ENCODE results near the gene FCHO1. TPM values are rescaled to one million over a fixed set of nuclear protein-coding genes. Genes with fewer than 3 reads are reported as not detected.
A peak's percentile ranks its signal among the peaks of the same experiment; 100 is the strongest.

Gene FCHO1
- total RNA-seq, 1 donor from 2014 or later: 15.5 TPM

DNA sequence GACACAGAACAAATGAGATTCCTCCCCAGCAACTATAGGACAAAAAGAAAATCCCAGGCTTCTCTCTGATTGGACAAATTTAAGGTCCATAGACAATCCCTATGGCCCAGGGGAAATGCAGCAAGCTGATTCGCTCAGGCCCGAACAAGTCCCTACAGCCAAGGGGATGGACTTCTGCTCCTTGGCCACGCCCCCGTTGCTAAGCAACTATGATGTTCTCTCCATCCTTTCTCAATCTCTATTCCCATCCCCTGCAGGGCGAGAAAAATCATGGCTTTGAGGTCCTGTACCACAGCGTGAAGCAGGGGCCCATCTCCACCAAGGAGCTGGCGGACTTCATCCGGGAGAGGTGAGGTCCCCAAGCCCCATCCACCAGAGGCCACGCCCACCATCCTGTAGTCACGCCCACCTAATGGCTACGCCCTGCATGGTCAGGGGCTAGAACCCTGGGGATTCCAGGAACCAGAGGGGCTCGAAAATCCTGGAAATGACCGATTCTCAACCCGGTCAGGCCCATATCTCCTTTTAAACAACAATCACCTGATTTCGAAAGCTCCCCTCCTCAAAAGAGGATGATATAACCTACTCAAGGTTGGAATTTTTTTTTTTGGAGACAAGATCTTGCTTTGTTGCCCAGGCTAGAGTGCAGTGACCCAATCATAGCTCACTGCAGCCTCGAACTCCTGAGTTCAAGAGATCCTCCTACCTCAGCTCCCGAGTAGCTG lies 11.4 kb downstream of the FCHO1 start:
- Histone ChIP-seq H3K36me3 (no peaks in the 10 kb centered on the region), H3K79me2 (ENCODE audit: low read depth) (no peaks in the 10 kb centered on the region), H3K4me3 (no peak overlapping the region), H3K9ac (no peak overlapping the region), H3K27ac (peak overlapping the region; percentile 34), H2AFZ (replicated peaks) (no peak overlapping the region), H3K27me3 (no peaks in the 10 kb centered on the region), H3K9me3 (ENCODE audit: low read depth) (no peaks in the 10 kb centered on the region), H3K4me1 (peaks cover 6% of the 10 kb centered on the region), H3K4me2 (no peak overlapping the region), H4K20me1 (ENCODE audit: low read depth) (no peaks in the 10 kb centered on the region), H3F3A (ENCODE audit: low read depth) (peaks cover 15% of the 10 kb centered on the region)
- TF ChIP-seq, protein P1, sequence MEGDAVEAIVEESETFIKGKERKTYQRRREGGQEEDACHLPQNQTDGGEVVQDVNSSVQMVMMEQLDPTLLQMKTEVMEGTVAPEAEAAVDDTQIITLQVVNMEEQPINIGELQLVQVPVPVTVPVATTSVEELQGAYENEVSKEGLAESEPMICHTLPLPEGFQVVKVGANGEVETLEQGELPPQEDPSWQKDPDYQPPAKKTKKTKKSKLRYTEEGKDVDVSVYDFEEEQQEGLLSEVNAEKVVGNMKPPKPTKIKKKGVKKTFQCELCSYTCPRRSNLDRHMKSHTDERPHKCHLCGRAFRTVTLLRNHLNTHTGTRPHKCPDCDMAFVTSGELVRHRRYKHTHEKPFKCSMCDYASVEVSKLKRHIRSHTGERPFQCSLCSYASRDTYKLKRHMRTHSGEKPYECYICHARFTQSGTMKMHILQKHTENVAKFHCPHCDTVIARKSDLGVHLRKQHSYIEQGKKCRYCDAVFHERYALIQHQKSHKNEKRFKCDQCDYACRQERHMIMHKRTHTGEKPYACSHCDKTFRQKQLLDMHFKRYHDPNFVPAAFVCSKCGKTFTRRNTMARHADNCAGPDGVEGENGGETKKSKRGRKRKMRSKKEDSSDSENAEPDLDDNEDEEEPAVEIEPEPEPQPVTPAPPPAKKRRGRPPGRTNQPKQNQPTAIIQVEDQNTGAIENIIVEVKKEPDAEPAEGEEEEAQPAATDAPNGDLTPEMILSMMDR (IDR thresholded peaks at IDR 0.05): no peak
- TF ChIP-seq EZH2phosphoT487 (IDR thresholded peaks at IDR 0.05) (no peak), EZH2 (IDR thresholded peaks at IDR 0.05) (no peak)
- H3K36me3 Mint-ChIP-seq: peaks cover 20% of the 10 kb centered on the region
- H3K27me3 Mint-ChIP-seq (ENCODE audit: insufficient read depth, low read depth): peaks cover 3% of the 10 kb centered on the region
- peaks cover 29% of the 10 kb centered on the region for H3K4me1 Mint-ChIP-seq
- H3K27ac Mint-ChIP-seq: peak overlapping the region; percentile 95
- DNase-seq (ENCODE audit: low spot score): peak; percentile 94
- no peaks in the 10 kb centered on the region for H3K9me3 Mint-ChIP-seq
- peak overlapping the region; percentile 16 for H3K4me3 Mint-ChIP-seq

DNA sequence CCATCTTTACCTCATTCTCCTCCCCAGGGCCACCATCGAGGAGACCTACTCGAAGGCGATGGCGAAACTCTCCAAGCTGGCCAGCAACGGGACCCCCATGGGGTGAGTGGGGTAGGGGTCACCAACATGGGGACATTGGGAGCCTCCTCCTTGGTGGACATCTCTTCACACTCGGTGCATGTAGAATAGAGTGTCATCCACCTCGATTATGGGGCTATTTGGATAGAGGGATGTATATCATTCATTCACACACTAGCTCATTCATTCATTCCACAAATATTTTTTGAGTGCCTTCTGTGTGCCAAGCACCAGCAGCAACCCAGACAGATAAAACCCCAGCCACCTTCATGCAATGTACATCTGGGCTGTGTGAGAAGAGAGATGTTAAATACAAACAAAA lies 13.1 kb downstream of the FCHO1 start:
- H3K27me3 Mint-ChIP-seq (ENCODE audit: insufficient read depth, low read depth): peaks cover 3% of the 10 kb centered on the region
- Histone ChIP-seq H4K20me1 (ENCODE audit: low read depth) (no peaks in the 10 kb centered on the region), H3K4me3 (no peak overlapping the region), H3K27me3 (no peaks in the 10 kb centered on the region), H3K79me2 (ENCODE audit: low read depth) (no peaks in the 10 kb centered on the region), H3K4me1 (peaks cover 6% of the 10 kb centered on the region), H2AFZ (replicated peaks) (no peak overlapping the region), H3K9me3 (ENCODE audit: low read depth) (no peaks in the 10 kb centered on the region), H3F3A (ENCODE audit: low read depth) (peaks cover 15% of the 10 kb centered on the region), H3K27ac (no peak overlapping the region), H3K36me3 (no peaks in the 10 kb centered on the region), H3K4me2 (no peak overlapping the region), H3K9ac (no peak overlapping the region)
- peak overlapping the region; percentile 6 for H3K27ac Mint-ChIP-seq
- H3K9me3 Mint-ChIP-seq: no peaks in the 10 kb centered on the region
- peaks cover 23% of the 10 kb centered on the region for H3K4me1 Mint-ChIP-seq
- no peak for DNase-seq (ENCODE audit: low spot score)
- TF ChIP-seq, protein P1 (IDR thresholded peaks at IDR 0.05): no peak
- TF ChIP-seq EZH2 (IDR thresholded peaks at IDR 0.05) (no peak), EZH2phosphoT487 (IDR thresholded peaks at IDR 0.05) (no peak)
- H3K4me3 Mint-ChIP-seq: no peak overlapping the region
- peaks cover 16% of the 10 kb centered on the region for H3K36me3 Mint-ChIP-seq

DNA sequence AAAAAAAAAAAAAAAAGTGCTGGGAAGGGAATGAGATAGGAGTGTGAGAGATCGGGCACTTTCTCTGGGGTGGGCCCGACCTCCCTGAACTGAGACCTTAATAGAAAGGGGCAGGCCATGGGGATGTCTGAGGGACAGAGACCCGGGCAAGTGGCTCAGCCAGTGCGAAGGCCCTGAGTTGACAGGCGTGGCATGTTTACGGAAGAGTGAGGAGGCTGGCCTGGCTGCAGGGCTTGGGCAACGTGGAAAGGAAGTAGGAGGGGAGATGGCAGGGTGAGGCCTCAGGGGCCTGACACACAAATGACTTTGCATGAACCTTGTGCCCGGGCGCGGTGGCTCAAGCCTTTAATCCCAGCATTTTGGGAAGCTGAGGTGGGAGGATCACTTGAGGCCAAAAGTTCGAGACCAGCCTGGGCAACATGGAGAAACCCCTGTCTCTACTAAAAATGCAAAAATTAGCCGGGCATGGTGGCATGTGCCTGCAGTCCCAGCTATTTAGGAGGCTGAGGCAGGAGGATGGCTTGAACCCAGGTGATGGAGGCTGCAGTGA lies 13.9 kb downstream of the FCHO1 start:
- Mint-ChIP-seq H3K4me3 (no peak overlapping the region), H3K36me3 (peaks cover 14% of the 10 kb centered on the region), H3K27me3 (ENCODE audit: insufficient read depth, low read depth) (peaks cover 3% of the 10 kb centered on the region), H3K9me3 (no peaks in the 10 kb centered on the region), H3K27ac (no peak overlapping the region), H3K4me1 (peaks cover 22% of the 10 kb centered on the region)
- Histone ChIP-seq H3K9ac (no peak overlapping the region), H2AFZ (replicated peaks) (no peak overlapping the region), H3K36me3 (no peaks in the 10 kb centered on the region), H3K27ac (no peak overlapping the region), H3K79me2 (ENCODE audit: low read depth) (no peaks in the 10 kb centered on the region), H3K27me3 (no peaks in the 10 kb centered on the region), H3K4me1 (peaks cover 6% of the 10 kb centered on the region), H3K4me3 (no peak overlapping the region), H4K20me1 (ENCODE audit: low read depth) (no peaks in the 10 kb centered on the region), H3K9me3 (ENCODE audit: low read depth) (no peaks in the 10 kb centered on the region), H3F3A (ENCODE audit: low read depth) (peaks cover 15% of the 10 kb centered on the region), H3K4me2 (no peak overlapping the region)
- no peak for DNase-seq (ENCODE audit: low spot score)
- no peak for TF ChIP-seq EZH2phosphoT487 (IDR thresholded peaks at IDR 0.05)
- TF ChIP-seq EZH2 (IDR thresholded peaks at IDR 0.05): no peak
- TF ChIP-seq, protein P1 (IDR thresholded peaks at IDR 0.05): no peak

Measured in neural progenitor cell (in vitro differentiated cells).